GM21717 (cell line): ENCODE results near the gene RGS7.
A peak's percentile ranks its signal among the peaks of the same experiment; 100 is the strongest.
"Not testable (repeated sequence)": the region's sequence is repeated elsewhere in the genome, so short reads cannot be mapped to it uniquely, and the experiment has no call there.

Source experiments
- ATAC-seq: cut with Tn5 transposase; IDR thresholded peaks from one replicate; pipeline ENCODE4 v1.9.1; 2021; ENCODE audit warnings: mild to moderate bottlenecking, moderate library complexity; ENCODE audit not compliant: unreplicated experiment

RGS7 gene

GRCh38 chr1:241332987-241333386 is 24.0 kb downstream of the RGS7 start:
- no peak for ATAC-seq

- no peak for ATAC-seq
These were observed 25.0 kb downstream of the RGS7 start for GRCh38 chr1:241332037-241332409.

GRCh38 chr1:241331328-241332036 is 25.5 kb downstream of the RGS7 start:
- peak; percentile 39 for ATAC-seq

- peak; percentile 72 for ATAC-seq
These were observed 26.2 kb downstream of the RGS7 start for GRCh38 chr1:241330619-241331327.

GRCh38 chr1:241325456-241325855 is 31.5 kb downstream of the RGS7 start:
- no peak for ATAC-seq

GRCh38 chr1:241323514-241324195 is 33.4 kb downstream of the RGS7 start:
- no peak for ATAC-seq

- ATAC-seq, result no peak
These were observed 39.3 kb downstream of the RGS7 start for GRCh38 chr1:241317676-241318075.

- no peak for ATAC-seq
These were observed 40.6 kb downstream of the RGS7 start for GRCh38 chr1:241316372-241316771.

- ATAC-seq, result no peak
These were observed 45.8 kb downstream of the RGS7 start for GRCh38 chr1:241311056-241311746.

- no peak for ATAC-seq
These were observed 46.6 kb downstream of the RGS7 start for GRCh38 chr1:241310451-241310850.

GRCh38 chr1:241309651-241310050 is 47.4 kb downstream of the RGS7 start:
- ATAC-seq, result no peak

- no peak for ATAC-seq
These were observed 48.5 kb downstream of the RGS7 start for GRCh38 chr1:241308471-241308870.

- ATAC-seq, result no peak
These were observed 49.0 kb downstream of the RGS7 start for GRCh38 chr1:241308011-241308410.

- no peak for ATAC-seq
These were observed 50.7 kb downstream of the RGS7 start for GRCh38 chr1:241306125-241306790.

- ATAC-seq, result not testable (repeated sequence)
These were observed 55.0 kb downstream of the RGS7 start for GRCh38 chr1:241302024-241302423.

- ATAC-seq, result no peak
These were observed 57.7 kb downstream of the RGS7 start for GRCh38 chr1:241299347-241299746.

GRCh38 chr1:241292973-241293372 is 64.0 kb downstream of the RGS7 start:
- ATAC-seq, result no peak

GRCh38 chr1:241291548-241291947 is 65.5 kb downstream of the RGS7 start:
- not testable (repeated sequence) for ATAC-seq

- no peak for ATAC-seq
These were observed 70.5 kb downstream of the RGS7 start for GRCh38 chr1:241286486-241286885.

- no peak for ATAC-seq
These were observed 80.6 kb downstream of the RGS7 start for GRCh38 chr1:241276391-241276790.

- ATAC-seq, result no peak
These were observed 81.0 kb downstream of the RGS7 start for GRCh38 chr1:241275981-241276380.
